ENCODE data around the gene NBAS.

- TF ChIP-seq CTCF (optimal IDR thresholded peaks at IDR 0.05 in 1 of 3, IDR thresholded peaks at IDR 0.05 in 1 of 3, conservative IDR thresholded peaks at IDR 0.05 in 1 of 3; ENCODE audit: extremely low read depth in 1 of 3, insufficient read depth in 2 of 3, low read length in 3 of 3) (no peak), EZH2 (IDR thresholded peaks at IDR 0.05; ENCODE audit: low read length) (no peak)
Measured at GRCh38 chr2:15596968-15597367, 35.8 kb upstream of the NBAS start.

All from keratinocyte (primary cell).